CD1c-positive myeloid dendritic cell (primary cell): Measurements from ENCODE around the gene GSTM4.

Source experiments
- DNase-seq: peaks from one replicate; pipeline ENCODE4 v3.0.0-alpha.2; 2016; ENCODE audit errors: extremely low spot score

GSTM4 gene

DNA sequence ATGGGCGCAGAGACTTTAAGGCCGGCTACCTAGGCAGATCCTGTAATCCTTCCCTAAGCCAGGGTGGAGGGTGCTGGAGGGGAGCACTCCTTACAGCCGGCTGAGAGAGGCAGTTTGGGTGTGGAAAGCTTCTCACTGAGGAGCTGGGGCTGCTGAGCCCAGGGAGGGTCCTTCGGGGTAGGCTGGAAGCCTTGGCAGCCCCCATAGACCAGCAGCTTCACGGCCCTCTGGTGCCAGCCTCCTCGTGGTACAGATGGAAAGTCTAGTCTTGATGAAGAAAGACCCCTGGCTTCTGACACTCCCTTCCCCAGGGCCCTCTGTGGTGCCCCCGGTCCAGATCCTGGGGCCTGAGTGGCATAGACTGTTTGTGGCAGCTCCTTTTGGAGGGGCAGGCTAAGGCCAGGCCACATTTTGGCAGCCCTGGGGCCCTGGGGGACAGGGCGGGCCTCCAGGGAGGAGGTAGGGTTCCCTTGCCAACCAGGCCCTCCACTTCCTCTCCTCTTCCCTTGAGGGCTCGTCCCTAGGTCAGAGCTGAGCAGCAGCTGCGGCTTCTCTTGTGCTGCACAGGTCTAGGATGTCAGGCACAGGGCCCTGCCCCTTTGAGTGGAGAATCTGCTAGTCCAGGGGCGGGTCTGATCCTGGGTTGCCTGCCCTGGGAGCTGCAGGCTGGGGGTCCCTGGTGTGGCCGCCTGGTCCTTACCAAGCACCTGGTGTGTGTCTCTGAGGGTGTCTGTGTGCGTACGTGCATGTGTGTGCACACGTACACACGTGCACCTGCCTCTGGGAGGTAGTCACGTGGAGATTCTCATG is 31.5 kb upstream of the GSTM4 start:
- DNase-seq, result no peak

DNA sequence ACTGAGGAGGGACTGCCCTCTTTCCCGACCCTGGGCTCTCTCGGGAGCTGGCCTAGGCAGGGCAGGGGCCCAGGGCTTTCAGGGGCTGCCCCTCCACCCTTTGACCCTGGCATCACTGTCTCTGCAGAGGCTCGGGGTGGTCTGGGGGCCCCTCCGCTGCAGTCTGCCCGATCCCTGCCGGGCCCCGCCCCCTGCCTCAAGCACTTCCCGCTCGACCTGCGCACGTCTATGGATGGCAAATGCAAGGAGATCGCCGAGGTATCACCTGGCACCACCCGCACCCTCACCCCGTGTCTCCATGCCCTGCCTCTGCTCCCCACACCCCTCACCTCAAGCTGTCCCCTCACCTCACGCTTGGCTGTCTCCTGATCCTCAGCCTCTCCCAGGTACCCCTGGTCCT is 30.7 kb upstream of the GSTM4 start:
- DNase-seq, result no peak

DNA sequence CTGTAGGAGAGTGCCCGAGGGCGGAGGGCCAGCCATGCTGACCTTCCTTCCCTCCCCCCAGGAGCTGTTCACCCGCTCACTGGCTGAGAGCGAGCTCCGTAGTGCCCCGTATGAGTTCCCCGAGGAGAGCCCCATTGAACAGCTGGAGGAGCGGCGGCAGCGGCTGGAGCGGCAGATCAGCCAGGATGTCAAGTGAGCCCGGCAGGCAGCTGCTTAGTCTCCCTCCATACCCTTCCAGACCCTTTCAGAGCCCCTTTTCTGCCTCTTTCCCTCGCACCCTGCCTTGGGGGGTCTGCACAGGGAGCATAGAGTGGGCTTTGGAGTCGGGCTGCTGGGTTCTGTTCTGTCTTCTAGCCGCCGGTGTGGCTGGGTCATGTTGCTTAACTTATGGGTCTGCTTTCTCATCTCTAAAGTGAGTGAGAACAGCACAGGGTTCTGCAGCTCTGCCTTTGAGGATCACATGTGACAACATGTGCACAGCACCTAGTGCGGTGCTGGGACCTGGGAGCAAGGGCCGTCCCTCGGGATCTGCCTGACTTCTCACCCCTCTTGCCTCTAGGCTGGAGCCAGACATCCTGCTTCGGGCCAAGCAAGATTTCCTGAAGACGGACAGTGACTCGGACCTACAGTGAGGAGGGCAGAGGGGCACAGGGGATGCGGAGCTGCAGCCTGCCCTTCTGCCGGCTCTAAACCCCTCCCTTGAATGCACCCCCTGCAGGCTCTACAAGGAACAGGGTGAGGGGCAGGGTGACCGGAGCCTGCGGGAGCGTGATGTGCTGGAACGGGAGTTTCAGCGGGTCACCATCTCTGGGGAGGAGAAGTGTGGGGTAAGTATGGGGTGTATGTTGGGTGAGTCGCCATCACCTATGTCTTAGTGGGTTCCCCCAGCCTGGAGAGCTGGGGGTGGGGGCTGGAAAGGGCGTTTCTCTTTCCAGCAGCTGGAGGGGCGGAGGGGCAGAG is 30.0 kb upstream of the GSTM4 start:
- no peak for DNase-seq

DNA sequence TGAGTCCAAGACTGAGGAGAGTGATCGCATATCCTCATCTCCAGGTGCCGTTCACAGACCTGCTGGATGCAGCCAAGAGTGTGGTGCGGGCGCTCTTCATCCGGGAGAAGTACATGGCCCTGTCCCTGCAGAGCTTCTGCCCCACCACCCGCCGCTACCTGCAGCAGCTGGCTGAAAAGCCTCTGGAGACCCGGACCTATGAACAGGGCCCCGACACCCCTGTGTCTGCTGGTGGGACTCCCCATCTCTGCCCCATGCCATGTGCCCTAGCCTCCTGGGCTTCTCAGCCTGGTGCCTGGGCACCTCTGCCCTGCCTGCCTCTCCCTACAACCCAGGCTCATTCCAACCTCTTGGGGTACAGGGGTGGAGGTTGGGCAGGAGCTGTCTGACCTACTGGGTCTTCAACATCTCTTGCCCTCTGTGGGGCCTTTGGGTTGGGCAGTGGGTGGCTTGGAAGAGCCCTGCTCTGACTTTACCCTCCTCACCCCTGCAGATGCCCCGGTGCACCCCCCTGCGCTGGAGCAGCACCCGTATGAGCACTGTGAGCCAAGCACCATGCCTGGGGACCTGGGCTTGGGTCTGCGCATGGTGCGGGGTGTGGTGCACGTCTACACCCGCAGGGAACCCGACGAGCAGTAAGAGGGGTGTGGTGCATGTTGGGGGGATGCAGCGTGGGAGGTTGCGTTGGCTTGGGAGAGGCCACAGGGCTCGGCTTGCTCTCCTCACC is 29.1 kb upstream of the GSTM4 start:
- no peak for DNase-seq

DNA sequence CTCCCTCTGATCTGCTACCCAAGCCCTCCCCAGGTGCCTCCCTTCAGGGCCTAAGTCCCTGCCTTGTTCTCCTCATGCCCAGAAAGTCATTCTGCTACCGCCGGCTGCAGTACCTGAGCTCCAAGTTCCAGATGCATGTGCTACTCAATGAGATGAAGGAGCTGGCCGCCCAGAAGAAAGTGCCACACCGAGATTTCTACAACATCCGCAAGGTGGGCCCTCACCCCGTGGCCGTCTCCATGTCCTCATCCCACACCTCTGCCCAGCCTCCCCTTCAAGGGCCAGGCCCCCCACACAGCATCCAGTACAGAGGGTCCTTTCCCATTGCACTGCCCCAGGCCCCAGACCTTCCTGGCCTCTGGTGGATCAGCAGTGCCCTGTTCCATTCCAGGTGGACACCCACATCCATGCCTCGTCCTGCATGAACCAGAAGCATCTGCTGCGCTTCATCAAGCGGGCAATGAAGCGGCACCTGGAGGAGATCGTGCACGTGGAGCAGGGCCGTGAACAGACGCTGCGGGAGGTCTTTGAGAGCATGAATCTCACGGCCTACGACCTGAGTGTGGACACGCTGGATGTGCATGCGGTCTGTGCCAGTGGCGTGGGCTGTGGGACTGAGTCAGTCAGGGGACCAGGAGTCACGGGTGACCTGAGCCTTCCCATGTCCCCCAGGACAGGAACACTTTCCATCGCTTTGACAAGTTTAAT is 28.1 kb upstream of the GSTM4 start:
- DNase-seq, result no peak

DNA sequence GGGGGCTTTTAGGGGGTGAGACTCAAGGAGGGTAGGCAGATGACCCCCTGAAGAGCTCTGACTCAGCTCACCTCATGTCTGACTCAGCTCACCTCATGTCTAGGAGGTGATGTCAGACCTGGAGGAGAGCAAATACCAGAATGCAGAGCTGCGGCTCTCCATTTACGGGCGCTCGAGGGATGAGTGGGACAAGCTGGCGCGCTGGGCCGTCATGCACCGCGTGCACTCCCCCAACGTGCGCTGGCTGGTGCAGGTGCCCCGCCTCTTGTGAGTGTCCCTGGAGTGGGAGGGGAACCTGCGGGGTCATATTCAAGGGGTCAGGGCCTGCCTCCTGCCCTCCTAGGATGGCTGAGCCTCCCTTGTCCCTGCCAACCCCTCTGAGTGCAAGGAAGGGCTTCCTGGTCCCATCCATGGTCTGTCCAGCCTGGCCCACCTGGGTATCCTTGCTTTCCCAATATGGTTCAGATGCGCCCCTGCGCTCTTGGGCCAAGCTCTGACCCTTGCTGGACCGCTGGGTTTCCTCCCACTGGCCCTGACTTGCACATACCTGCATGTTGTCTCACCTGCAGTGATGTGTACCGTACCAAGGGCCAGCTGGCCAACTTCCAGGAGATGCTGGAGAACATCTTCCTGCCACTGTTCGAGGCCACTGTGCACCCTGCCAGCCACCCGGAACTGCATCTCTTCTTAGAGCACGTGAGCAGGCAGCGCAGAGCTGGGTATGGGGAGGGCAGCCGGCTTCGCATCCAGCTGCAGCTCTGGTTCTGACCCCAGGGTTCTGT is 27.2 kb upstream of the GSTM4 start:
- no peak for DNase-seq

DNA sequence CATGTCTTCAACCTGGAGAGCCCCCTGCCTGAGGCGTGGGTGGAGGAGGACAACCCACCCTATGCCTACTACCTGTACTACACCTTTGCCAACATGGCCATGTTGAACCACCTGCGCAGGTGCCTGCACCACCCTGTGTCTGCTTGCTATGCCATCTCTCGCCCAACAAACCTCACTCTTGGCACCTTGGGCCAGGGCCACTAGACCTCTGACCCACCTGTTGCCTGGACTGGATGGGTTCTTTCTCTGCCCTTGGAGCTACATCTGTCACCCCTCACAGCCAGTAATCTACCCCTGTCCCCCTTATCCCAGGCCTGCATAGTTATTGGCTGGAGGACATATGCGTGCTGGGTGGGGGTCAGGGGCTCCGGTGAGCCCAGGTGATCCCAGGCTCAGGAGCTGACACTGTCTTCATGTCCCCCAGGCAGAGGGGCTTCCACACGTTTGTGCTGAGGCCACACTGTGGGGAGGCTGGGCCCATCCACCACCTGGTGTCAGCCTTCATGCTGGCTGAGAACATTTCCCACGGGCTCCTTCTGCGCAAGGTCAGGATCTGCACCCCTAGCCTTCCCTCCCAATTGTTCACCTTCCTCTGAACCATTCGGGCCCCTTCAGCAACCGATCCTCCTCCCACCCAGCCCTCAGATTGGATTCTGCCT is 26.4 kb upstream of the GSTM4 start:
- no peak for DNase-seq

DNA sequence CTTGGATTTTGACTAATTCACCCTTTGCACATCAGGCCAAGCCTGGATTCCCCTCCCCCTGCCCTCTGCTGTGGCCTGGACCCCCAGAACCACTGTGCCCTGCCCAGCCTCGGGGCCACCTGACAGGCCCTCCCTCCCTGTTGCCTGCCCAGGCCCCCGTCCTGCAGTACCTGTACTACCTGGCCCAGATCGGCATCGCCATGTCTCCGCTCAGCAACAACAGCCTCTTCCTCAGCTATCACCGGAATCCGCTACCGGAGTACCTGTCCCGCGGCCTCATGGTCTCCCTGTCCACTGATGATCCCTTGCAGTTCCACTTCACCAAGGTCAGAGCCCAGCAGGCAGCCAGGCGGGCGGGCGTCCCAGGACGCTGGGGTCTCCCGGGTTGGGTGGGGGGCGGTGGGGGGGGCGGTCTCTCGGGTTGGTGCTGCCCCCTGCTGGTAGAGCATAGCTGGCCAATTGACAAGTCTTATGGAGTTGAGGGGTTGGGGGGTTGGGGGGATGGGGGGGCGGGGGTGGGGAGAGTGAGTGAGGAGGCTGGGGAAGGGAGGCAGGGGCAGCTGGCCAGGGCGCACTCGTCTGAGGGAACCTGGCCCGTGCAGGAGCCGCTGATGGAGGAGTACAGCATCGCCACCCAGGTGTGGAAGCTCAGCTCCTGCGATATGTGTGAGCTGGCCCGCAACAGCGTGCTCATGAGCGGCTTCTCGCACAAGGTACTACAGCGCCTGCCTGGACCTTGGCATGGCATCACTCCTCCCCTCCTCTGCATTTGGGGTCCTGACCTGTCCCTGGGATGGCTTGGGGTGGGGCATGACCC is 25.6 kb upstream of the GSTM4 start:
- DNase-seq, result no peak

DNA sequence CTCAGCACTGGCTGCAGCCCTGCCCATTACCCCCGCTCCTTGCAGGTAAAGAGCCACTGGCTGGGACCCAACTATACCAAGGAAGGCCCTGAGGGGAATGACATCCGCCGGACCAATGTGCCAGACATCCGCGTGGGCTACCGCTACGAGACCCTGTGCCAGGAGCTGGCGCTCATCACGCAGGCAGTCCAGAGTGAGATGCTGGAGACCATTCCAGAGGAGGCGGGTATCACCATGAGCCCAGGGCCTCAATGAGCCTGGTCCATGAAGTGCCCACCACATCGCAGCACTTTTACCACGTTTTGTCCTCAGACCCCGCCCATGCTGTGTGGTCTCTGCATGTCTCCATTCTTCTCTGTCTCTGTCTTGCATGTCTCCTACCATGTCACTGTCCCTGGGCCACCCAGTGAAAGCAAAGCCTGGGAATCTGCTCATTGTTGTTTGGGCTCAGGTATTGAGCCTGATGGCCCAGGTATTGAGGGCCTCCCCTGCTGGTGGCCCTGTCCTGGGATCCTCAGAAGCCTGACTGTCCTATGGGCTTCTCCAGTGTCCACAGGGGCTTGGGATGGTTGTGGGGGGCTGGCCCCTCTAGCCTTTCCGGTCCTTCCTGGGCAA is 24.9 kb upstream of the GSTM4 start:
- no peak for DNase-seq

DNA sequence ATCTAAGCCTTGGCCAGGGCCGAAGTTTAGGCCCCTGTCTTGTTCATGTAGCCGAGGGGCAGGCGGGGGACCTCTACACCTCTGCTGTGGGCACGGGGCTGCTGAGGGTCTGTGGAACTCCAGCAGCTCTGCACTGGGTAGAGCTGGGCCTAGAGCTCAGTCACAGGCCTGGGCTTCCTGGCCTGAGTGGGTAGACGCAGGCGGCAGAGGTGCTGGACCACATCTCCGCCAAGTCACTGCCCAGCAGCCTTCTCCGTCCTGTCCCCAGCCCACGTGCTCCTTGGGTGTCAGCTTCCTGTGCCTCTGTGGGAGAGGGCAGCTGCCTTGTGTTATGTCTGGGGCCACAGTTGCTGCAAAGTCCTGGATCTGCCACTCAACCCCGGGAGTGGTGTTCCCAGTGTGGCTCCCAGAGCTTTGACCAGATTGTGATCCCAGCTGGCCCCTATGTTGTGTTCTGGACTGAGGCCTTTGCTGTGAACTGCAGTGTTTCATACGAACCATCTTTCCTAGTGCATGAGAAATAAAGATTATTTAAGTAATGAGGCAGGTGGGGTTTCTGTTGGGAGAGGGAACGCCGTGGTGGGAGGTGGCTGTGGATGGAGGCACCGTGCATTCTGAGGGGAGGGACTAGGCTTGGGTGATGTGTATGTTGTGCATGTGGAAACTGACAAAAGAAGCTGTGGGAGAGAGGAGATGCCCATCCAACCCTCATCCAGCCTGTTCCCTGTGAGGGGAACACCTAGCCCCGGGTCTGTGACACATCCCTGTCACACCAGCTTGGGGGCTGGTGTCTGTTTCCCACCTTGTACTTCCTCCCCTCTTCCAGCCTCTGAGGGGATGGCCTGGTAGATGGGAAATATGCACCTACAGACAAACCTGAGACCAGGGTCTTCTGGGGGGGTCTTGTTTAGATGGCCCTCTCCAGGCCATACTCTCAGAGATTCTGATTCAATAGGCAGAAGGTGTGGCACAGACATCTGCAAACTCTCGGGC is 24.1 kb upstream of the GSTM4 start:
- DNase-seq, result no peak

DNA sequence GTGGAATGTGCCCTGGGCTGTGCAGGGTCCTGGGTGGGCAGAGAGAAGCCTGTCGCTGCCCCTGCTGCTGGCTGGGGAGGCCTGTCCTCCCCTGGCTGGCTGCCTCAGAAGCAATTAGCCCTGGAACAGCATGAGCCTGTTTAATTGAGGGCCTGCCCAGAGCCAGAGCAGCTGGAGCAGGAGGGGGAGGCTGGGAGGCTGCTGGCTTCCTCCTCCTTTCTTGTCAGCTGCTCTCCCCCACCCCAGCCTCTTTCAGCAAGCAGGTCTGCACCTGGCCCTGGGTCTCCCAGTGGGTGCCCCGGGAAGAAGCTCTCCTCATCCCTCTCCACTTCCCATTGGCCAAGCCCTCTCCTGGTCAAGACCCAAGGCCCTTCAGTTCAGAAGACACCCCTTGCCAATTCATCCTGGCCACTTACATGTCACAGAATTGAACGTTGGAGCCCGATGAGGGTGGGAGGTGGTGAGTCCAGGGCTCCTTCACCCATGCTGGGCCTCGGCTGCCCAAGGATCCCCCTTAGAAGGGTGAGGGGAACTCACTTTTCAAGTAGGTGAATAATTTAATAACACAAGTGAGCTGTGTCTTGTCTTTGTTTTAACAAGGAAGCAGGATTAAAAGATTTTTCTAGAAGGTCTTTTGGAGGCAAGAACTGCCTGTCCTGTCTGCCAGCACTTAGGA is 23.1 kb upstream of the GSTM4 start:
- DNase-seq, result no peak

DNA sequence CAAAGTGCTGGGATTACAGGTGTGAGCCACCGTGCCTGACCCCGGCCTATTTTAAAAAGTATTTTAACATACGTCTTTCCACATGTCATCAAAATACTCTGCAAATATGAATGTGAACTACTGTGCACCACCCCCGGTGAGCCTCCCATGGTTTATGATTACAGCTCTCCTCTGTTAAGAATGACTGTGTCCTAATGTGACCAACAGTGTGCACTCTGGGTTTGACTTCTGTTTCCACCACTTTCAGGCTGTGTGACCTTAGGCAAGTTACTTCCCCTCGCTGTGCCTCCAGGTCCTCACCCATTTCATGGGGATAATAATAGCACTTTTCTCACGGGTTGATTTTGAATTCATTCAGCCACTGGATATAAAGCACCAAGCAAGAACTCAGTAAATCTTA is 21.6 kb upstream of the GSTM4 start:
- DNase-seq, result no peak

DNA sequence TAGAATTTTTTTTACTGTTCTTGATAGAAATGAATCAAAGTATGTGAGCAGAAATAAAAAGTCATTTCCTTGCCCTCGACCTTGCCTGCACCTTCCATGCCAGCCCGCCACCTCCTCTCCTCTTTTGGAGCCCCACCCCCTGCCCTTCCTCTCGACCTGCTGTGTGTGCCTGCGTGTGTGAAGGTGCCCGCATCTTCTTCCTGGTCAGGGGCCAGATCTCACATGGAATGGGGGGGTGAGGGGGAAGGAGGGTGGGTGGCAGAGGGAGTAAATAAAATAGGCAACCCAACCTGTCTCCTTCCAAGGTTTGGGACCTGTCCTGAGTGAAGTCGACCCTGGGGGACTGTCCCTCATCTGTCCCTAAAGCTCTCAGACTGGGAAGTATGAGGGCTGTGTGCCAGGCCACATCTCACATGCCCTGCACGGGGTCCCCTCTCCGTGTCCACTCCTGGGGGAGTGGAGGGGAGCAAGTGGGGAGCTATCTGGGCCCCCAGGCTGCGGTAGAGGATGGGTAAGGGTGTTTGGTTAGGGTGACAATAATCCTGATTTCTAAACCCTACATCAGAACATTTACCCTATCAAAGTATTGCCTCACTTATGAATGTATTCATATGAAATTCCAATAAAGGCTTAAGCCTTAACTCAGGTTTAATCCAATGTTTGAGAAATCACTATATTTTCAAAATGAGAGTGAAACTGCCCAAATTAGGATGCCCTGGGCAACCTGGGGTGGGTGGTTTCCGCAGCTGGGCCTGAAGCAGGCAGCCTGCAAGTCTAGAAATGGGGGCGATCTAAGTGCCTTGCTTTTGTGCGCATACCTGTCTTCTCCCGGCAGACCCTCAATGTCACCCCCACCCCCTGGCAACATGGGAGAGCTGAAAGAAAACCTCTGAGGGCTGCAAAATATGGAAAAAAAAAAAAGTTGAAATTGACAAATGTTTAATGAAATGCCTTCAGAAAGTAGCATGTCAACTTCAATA is 20.8 kb upstream of the GSTM4 start:
- DNase-seq, result no peak

DNA sequence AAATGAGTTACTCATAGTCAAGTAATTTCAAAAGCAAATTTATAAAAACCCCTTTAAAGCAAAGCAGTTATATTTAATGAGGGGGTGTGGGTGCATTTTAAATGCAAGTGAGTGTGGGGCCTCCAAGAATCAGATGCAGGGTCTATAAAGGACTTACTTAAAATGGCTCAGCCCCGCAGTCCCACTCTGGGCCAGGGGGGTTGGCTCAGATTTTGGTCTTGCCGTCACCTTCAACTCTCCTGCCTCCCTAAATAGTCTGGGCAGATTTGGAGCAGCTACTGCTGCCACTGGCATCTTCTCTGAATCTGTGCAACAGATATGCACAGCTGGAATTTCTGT is 20.1 kb upstream of the GSTM4 start:
- no peak for DNase-seq

DNA sequence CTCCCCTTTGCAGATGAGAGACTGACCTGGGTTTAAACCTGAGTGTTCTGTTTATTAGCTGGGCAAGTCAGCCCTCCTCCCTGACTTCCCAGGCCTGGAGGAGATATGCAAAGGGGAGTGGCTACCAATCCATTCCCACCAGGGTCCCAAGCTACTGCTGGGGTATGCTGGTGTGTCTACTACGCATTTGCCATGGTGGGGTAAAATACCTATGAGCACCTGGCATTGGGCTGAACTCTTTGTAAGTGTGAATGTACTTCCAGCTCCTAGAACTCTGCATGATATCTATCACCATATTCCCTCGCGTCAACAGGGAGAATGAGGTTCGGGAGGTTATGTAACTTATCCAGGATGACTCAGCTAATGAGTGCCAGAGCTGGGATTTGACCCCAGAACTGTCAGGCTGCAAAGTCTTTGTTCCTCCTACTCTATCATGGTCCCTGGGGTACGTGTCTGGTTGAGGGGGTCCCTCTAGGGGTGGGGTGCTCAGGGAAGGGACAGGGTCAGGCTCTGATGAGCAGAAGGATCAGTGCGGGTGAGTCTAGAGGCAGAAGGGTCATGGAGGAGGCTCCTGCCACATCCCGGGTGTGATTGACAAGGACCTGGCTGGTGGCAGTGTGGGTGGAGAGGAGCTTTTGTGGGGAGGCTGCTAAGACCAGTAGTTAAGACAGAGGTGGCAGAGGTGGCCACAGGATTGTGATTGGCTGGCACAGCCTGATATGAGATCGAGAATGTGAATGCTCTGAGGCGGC is 19.5 kb upstream of the GSTM4 start:
- no peak for DNase-seq
